GM23248 (cell line): ENCODE results near the gene SSPN.

ENCODE experiments used
- EZH2 ChIP-seq: fragments of 200-600 bp; sonication (generic); IDR thresholded peaks from 2 replicates; pipeline ENCODE4 v1.6.1; 2018; ENCODE audit warnings: antibody characterized with exemption, mild to moderate bottlenecking; ENCODE audit not compliant: insufficient read depth, poor library complexity, severe bottlenecking
- EZH2phosphoT487 ChIP-seq: fragments of 200-600 bp; sonication (generic); IDR thresholded peaks from 2 replicates; pipeline ENCODE4 v1.6.1; 2018; ENCODE audit warnings: antibody characterized with exemption, moderate library complexity, mild to moderate bottlenecking, low read depth; ENCODE audit not compliant: insufficient read depth

GRCh38 chr12:26148291-26148690, 47.1 kb upstream of the SSPN start:
- TF ChIP-seq EZH2phosphoT487 (no peak), EZH2 (no peak)
